ENCODE measurements around the gene TMEM35B.
"Not testable (repeated sequence)": the region's sequence is repeated elsewhere in the genome, so short reads cannot be mapped to it uniquely, and the experiment has no call there.

GRCh38 chr1:34967672-34968071, 17.5 kb downstream of the TMEM35B start:
- not testable (repeated sequence) for TF ChIP-seq CTCF (conservative IDR thresholded peaks at IDR 0.05 in 1 of 2, IDR thresholded peaks at IDR 0.05 in 1 of 2; ENCODE audit: extremely low read depth in 1 of 2, insufficient read depth in 1 of 2, low read depth in 1 of 2, low read length in 2 of 2); EZH2 (IDR thresholded peaks at IDR 0.05; ENCODE audit: borderline replicate concordance, low read length)

Measured in mammary epithelial cell (primary cell).